Measurements from ENCODE around the gene PVRIG.

DNA sequence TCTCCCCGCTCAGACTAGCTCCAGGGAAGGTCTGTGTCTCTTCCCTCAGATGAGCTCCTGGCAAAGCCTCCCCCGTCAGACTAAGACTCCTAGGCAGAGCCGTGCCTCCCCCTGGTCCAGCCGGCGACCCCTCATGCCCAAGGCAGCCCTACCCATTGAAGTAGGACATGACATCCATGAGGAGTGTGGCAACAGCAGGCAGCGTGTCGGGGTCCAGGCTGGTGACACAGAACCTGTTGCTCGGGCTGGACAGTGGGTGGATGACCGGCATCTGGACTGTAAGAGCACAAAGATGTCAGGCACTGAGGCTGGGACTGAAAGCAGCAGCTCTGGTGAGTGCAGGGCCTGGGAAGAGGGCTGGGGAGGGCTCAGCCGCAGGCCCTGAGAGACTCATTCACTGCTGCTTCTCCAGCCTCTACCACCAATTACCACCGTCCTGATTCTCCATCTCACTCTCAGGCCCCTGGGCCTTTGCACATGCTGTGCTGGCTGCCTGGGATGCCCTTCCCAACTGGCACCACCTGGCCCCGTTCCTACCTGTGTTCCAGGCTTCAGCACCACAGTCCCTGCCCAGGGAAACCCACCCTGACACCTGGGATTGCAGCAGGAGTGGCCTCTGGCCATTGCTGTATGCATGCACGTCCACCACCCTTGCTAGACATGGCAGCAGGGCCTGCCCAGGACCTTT is 2.8 kb downstream of the PVRIG start:
- TF ChIP-seq, protein P1, sequence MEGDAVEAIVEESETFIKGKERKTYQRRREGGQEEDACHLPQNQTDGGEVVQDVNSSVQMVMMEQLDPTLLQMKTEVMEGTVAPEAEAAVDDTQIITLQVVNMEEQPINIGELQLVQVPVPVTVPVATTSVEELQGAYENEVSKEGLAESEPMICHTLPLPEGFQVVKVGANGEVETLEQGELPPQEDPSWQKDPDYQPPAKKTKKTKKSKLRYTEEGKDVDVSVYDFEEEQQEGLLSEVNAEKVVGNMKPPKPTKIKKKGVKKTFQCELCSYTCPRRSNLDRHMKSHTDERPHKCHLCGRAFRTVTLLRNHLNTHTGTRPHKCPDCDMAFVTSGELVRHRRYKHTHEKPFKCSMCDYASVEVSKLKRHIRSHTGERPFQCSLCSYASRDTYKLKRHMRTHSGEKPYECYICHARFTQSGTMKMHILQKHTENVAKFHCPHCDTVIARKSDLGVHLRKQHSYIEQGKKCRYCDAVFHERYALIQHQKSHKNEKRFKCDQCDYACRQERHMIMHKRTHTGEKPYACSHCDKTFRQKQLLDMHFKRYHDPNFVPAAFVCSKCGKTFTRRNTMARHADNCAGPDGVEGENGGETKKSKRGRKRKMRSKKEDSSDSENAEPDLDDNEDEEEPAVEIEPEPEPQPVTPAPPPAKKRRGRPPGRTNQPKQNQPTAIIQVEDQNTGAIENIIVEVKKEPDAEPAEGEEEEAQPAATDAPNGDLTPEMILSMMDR (IDR thresholded peaks at IDR 0.05): no peak
- TF ChIP-seq POLR2A (IDR thresholded peaks at IDR 0.05): no peak

All from lower leg skin (tissue), 3 donors.